ENCODE measurements around the gene PRPSAP2. TPM values are rescaled to one million over a fixed set of nuclear protein-coding genes. Genes with fewer than 3 reads are reported as not detected.
"Not testable (repeated sequence)": the region's sequence is repeated elsewhere in the genome, so short reads cannot be mapped to it uniquely, and the experiment has no call there.

PRPSAP2 gene
- total and polyA plus RNA-seq, 8 donors = 27.3 to 57.4 (median 54.1) TPM

GRCh38 chr17:18856570-18856915 lies 1.4 kb upstream of the PRPSAP2 start:
- DNase-seq = peak in 1 of 4 donors; percentile 18

GRCh38 chr17:18858567-18859245 lies 775 bp downstream of the PRPSAP2 start:
- intact Hi-C loops (cut with DNase I) = no loop called here
- DNase-seq = peak in 1 of 4 donors; percentile 3
- H3K9me3 ChIP-seq = no peaks in the 10 kb centered on the region

More at GRCh38 chr17:18856570-18856915, 1.4 kb upstream of the PRPSAP2 start:
- H3K27me3 ChIP-seq = no peaks in the 10 kb centered on the region
- H3K4me1 ChIP-seq = peaks cover 0 to 50% of the 10 kb centered on the region in 2 donors
- intact Hi-C loops (cut with DNase I) = no loop called here
- peak overlapping the region; percentile 74 to 82 for H3K27ac ChIP-seq
- H3K4me3 ChIP-seq = peak overlapping the region; percentile 45 to 63
- no peak for ATAC-seq
- no peaks in the 10 kb centered on the region for H3K9me3 ChIP-seq
- H3K36me3 ChIP-seq = no peaks in the 10 kb centered on the region
- no peak for TF ChIP-seq CTCF (IDR thresholded peaks at IDR 0.05)

GRCh38 chr17:18859256-18859655 lies 1.3 kb downstream of the PRPSAP2 start:
- Histone ChIP-seq H3K27me3 (no peaks in the 10 kb centered on the region), H3K4me3 (peak overlapping the region in 1 of 2 donors; percentile 95), H3K27ac (peak overlapping the region in 1 of 2 donors; percentile 88), H3K4me1 (peaks cover 0 to 50% of the 10 kb centered on the region in 2 donors), H3K9me3 (no peaks in the 10 kb centered on the region), H3K36me3 (no peaks in the 10 kb centered on the region)
- TF ChIP-seq CTCF (IDR thresholded peaks at IDR 0.05) = no peak
- intact Hi-C loops (cut with DNase I) = no loop called here
- ATAC-seq = no peak
- DNase-seq = peak in 2 of 4 donors; percentile 8 to 16

More at GRCh38 chr17:18858567-18859245, 775 bp downstream of the PRPSAP2 start:
- no peaks in the 10 kb centered on the region for H3K27me3 ChIP-seq
- TF ChIP-seq CTCF (IDR thresholded peaks at IDR 0.05) = no peak
- peak overlapping the region; percentile 84 to 88 for H3K27ac ChIP-seq
- H3K4me1 ChIP-seq = peaks cover 0 to 50% of the 10 kb centered on the region in 2 donors
- peak overlapping the region; percentile 64 to 95 for H3K4me3 ChIP-seq
- H3K36me3 ChIP-seq = no peaks in the 10 kb centered on the region
- no peak for ATAC-seq

GRCh38 chr17:18860161-18860972 lies 2.4 kb downstream of the PRPSAP2 start:
- Histone ChIP-seq H3K27me3 (no peaks in the 10 kb centered on the region), H3K36me3 (no peaks in the 10 kb centered on the region), H3K4me3 (no peak overlapping the region), H3K4me1 (peaks cover 0 to 46% of the 10 kb centered on the region in 2 donors), H3K9me3 (no peaks in the 10 kb centered on the region), H3K27ac (no peak overlapping the region)
- ATAC-seq (no peak), DNase-seq (no peak)
- no peak for TF ChIP-seq CTCF (IDR thresholded peaks at IDR 0.05)
- intact Hi-C loops (cut with DNase I) = no loop called here

GRCh38 chr17:18862011-18862410 lies 4.1 kb downstream of the PRPSAP2 start:
- no peaks in the 10 kb centered on the region for H3K27me3 ChIP-seq
- TF ChIP-seq CTCF (IDR thresholded peaks at IDR 0.05) = no peak
- no peak overlapping the region for H3K27ac ChIP-seq
- peaks cover 0 to 14% of the 10 kb centered on the region in 2 donors for H3K36me3 ChIP-seq
- no peak overlapping the region for H3K4me3 ChIP-seq
- H3K4me1 ChIP-seq = peaks cover 0 to 33% of the 10 kb centered on the region in 2 donors
- H3K9me3 ChIP-seq = no peaks in the 10 kb centered on the region
- ATAC-seq (no peak), DNase-seq (no peak)
- intact Hi-C loops (cut with DNase I) = no loop called here

GRCh38 chr17:18864996-18865395 lies 7.1 kb downstream of the PRPSAP2 start:
- intact Hi-C loops (cut with DNase I); H3K4me3 ChIP-seq; DNase-seq; ATAC-seq; H3K4me1 ChIP-seq; H3K27me3 ChIP-seq; H3K27ac ChIP-seq; H3K9me3 ChIP-seq: not testable (repeated sequence)
- peaks cover 0 to 40% of the 10 kb centered on the region in 2 donors for H3K36me3 ChIP-seq
